ENCODE results near the gene GNAS. TPM values are rescaled to one million over a fixed set of nuclear protein-coding genes. Genes with fewer than 3 reads are reported as not detected.

GNAS gene
- total RNA-seq, 2 donors from 2014 or later: 462 to 623 TPM

DNA sequence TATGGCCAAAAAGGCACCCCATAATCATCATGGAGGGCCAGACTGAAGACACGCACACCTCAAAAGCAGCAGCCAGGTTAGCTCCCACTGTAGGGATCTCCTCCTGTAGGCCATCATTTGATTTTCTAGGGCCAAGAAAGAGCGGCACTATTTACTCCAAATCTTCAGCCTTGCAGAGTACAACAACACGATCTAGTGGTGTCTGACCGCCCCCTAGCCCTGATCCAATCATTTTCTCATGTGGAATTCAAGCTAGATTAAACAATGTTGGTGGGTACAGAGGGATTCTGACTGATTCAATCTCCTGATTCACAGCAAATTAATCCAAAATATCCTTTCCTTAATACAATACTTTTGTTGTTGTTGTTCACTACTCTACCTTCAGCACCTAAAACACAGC, 14.3 kb upstream of the GNAS start:
- H3K36me3 ChIP-seq (replicated peaks in 1 of 2; ENCODE audit: insufficient read depth in 1 of 2, low read depth in 2 of 2): no peaks in the 10 kb centered on the region
- H3K27ac ChIP-seq: no peak overlapping the region
- H3K9me3 ChIP-seq: no peaks in the 10 kb centered on the region
- H3K27me3 ChIP-seq: no peaks in the 10 kb centered on the region
- H3K4me1 ChIP-seq: peaks cover 8% of the 10 kb centered on the region
- H3K4me3 ChIP-seq: no peak overlapping the region
- WGBS, 2 donors: 52 to 64% methylated on average over 4 of the region's 4 CpGs
- TF ChIP-seq, protein P1, sequence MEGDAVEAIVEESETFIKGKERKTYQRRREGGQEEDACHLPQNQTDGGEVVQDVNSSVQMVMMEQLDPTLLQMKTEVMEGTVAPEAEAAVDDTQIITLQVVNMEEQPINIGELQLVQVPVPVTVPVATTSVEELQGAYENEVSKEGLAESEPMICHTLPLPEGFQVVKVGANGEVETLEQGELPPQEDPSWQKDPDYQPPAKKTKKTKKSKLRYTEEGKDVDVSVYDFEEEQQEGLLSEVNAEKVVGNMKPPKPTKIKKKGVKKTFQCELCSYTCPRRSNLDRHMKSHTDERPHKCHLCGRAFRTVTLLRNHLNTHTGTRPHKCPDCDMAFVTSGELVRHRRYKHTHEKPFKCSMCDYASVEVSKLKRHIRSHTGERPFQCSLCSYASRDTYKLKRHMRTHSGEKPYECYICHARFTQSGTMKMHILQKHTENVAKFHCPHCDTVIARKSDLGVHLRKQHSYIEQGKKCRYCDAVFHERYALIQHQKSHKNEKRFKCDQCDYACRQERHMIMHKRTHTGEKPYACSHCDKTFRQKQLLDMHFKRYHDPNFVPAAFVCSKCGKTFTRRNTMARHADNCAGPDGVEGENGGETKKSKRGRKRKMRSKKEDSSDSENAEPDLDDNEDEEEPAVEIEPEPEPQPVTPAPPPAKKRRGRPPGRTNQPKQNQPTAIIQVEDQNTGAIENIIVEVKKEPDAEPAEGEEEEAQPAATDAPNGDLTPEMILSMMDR (IDR thresholded peaks at IDR 0.05): no peak
- TF ChIP-seq POLR2A (IDR thresholded peaks at IDR 0.05): no peak
- DNase-seq: no peak
- no peak for ATAC-seq
- intact Hi-C loops (cut with DNase I): no loop called here

DNA sequence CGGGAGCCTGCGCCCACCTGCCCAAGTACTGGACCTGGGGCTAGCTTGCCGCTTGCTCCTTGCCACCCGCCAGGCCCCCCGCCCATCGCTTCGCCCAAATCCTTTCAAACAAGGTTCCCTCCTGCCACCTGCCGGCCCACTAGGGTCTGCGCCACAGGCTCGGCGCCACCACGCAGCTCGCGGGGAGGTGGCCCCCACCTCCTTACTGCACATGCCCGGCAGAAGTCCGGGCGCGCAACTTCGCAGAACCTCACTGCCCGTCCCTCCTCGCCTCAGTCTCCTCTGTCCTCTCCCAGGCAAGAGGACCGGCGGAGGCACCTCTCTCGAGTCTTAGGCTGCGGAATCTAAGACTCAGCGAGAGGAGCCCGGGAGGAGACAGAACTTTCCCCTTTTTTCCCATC, 13.0 kb upstream of the GNAS start:
- DNase-seq (peak in 3 of 4 donors; percentile 33 to 46 (median 37)), ATAC-seq (peak; percentile 47)
- Histone ChIP-seq H3K4me3 (no peak overlapping the region), H3K9me3 (no peaks in the 10 kb centered on the region), H3K27ac (no peak overlapping the region), H3K4me1 (peaks cover 8% of the 10 kb centered on the region), H3K36me3 (replicated peaks in 1 of 2; ENCODE audit: insufficient read depth in 1 of 2, low read depth in 2 of 2) (no peaks in the 10 kb centered on the region), H3K27me3 (no peaks in the 10 kb centered on the region)
- WGBS, 2 donors: 38 to 58% methylated on average over 24 to 27 of the region's 27 CpGs
- TF ChIP-seq POLR2A (IDR thresholded peaks at IDR 0.05): no peak
- TF ChIP-seq, protein P1 (IDR thresholded peaks at IDR 0.05): peak; percentile 14 to 33 (median 29)
- intact Hi-C loops (cut with DNase I): no loop called here

DNA sequence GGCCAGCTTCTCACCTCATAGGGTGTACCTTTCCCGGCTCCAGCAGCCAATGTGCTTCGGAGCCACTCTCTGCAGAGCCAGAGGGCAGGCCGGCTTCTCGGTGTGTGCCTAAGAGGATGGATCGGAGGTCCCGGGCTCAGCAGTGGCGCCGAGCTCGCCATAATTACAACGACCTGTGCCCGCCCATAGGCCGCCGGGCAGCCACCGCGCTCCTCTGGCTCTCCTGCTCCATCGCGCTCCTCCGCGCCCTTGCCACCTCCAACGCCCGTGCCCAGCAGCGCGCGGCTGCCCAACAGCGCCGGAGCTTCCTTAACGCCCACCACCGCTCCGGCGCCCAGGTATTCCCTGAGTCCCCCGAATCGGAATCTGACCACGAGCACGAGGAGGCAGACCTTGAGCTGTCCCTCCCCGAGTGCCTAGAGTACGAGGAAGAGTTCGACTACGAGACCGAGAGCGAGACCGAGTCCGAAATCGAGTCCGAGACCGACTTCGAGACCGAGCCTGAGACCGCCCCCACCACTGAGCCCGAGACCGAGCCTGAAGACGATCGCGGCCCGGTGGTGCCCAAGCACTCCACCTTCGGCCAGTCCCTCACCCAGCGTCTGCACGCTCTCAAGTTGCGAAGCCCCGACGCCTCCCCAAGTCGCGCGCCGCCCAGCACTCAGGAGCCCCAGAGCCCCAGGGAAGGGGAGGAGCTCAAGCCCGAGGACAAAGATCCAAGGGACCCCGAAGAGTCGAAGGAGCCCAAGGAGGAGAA, 12.3 kb upstream of the GNAS start:
- H3K9me3 ChIP-seq: no peaks in the 10 kb centered on the region
- TF ChIP-seq, protein P1 (IDR thresholded peaks at IDR 0.05): no peak
- 57 to 88% methylated on average over 27 to 66 of the region's 67 CpGs for WGBS, 2 donors
- no peak overlapping the region for H3K4me3 ChIP-seq
- no peak for ATAC-seq
- no peak for DNase-seq
- no peaks in the 10 kb centered on the region for H3K36me3 ChIP-seq (replicated peaks in 1 of 2; ENCODE audit: insufficient read depth in 1 of 2, low read depth in 2 of 2)
- H3K27ac ChIP-seq: no peak overlapping the region
- H3K27me3 ChIP-seq: no peaks in the 10 kb centered on the region
- H3K4me1 ChIP-seq: peaks cover 8% of the 10 kb centered on the region
- intact Hi-C loops (cut with DNase I): no loop called here

DNA sequence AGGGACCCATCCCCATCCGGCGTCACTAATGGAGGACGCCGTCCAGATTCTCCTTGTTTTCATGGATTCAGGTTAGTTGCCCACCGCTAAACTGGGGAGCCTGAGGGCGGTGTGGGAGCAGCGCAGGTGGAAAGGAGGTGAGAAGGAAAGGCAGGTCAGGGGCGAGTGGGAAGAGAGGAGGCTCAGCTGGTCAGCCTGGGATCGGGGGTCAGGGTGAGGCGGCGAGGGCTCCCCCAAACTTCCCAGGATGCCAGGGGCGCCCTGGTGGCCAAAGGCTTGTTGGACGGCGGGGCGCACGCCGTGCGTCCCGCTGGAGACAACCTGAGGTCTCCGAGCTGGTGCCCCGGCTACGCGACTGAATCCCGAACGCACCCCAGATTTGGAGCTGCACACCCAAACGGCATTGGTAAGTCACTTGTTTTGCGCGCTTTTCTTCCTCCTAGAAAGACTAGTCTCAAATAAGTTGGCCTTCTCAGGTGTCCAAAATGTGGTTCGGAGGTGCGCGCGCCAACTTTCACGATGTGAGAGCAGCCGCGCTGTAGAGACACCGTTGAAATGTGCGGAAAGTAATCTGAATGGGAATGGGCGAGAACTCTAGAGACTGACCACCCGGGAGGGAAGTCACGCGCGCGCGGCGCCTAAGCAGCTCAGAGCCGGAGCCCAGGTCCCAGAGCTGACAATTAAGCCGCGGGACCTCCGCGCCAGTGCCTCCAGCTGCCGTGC, 11.5 kb upstream of the GNAS start:
- no peaks in the 10 kb centered on the region for H3K9me3 ChIP-seq
- H3K27me3 ChIP-seq: no peaks in the 10 kb centered on the region
- WGBS, 2 donors: 42 to 69% methylated on average over 47 to 51 of the region's 51 CpGs
- H3K27ac ChIP-seq: no peak overlapping the region
- no peaks in the 10 kb centered on the region for H3K36me3 ChIP-seq (replicated peaks in 1 of 2; ENCODE audit: insufficient read depth in 1 of 2, low read depth in 2 of 2)
- ATAC-seq (no peak), DNase-seq (no peak)
- H3K4me1 ChIP-seq: peaks cover 8% of the 10 kb centered on the region
- TF ChIP-seq POLR2A (IDR thresholded peaks at IDR 0.05): no peak
- TF ChIP-seq, protein P1 (IDR thresholded peaks at IDR 0.05): no peak
- no peak overlapping the region for H3K4me3 ChIP-seq
- intact Hi-C loops (cut with DNase I): no loop called here
